Measurements from ENCODE around the gene TCHP. TPM values are rescaled to one million over a fixed set of nuclear protein-coding genes. Genes with fewer than 3 reads are reported as not detected.

The TCHP gene
- total RNA-seq, 4 donors from 2014 or later: 5.9 to 23.2 (median 13.8) TPM

DNA sequence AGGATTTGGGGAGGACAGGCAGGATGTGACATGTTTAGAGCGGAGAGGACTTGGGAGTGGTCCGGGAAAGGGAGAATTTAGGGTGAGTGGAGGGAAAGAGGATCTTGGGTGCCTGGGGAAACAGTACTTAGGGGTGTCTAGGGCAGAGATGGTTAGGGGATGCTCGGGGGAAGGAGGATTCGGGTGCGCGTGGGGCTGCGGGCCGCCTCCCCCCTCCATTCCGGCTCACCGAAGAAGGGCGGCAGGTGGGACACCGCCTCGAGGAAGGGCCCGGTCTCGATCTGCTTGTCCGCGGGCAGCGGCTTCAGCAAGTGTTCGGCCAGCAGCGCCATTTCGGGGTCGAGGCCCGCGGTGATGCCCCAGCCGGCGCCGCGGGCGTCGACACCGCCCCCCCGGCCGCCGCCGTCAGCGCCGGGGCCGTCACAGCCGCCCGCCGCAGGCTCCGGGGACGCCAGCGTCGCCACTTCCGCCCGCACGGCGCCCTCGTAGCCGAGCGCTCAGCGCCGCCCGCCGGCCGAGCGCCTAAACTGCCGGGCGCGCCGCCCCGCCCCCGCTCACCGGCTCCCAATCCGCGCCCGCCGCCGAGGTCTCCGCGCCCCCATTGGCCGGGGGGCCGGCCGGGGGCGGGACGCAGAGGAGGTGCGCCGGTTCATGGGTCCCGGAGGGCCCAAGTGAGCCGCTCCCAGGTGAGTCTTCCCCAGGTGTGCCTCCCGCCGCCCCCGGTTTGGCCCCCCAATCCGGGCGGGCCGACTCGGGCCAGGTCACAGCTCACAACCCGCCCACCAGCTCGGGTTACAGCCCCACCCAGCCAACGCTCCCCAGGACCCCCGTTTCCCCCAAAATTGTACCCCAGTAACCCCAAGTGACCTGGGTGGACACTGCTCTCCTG lies 19.8 kb upstream of the TCHP start, which contains the start of gene GLTP:
TSS of gene GLTP (minus strand) at position 499 of the 889 bp plus-strand sequence. CDS start at position 332, 167 bp downstream.
- TF ChIP-seq, protein P1, sequence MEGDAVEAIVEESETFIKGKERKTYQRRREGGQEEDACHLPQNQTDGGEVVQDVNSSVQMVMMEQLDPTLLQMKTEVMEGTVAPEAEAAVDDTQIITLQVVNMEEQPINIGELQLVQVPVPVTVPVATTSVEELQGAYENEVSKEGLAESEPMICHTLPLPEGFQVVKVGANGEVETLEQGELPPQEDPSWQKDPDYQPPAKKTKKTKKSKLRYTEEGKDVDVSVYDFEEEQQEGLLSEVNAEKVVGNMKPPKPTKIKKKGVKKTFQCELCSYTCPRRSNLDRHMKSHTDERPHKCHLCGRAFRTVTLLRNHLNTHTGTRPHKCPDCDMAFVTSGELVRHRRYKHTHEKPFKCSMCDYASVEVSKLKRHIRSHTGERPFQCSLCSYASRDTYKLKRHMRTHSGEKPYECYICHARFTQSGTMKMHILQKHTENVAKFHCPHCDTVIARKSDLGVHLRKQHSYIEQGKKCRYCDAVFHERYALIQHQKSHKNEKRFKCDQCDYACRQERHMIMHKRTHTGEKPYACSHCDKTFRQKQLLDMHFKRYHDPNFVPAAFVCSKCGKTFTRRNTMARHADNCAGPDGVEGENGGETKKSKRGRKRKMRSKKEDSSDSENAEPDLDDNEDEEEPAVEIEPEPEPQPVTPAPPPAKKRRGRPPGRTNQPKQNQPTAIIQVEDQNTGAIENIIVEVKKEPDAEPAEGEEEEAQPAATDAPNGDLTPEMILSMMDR (IDR thresholded peaks at IDR 0.05; ENCODE audit: low read depth): no peak

DNA sequence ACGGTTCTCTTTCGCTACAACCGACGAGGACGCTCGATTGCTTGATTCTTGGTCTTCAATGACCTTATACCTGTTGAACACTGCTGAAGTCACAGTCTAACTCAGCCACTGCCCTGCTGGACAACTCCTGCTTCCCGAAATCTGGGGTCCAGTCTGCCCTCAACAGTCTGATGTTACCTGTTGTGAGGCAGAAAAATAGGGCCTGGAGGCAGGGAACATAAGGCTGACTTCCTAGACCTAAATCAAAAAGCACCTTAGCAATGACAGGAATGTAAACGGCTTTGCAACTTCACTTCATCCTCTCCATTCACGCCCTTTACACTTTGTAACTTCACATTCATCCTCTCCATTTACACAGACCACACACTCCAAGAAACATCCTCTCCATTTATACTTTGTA lies 19.1 kb upstream of the TCHP start:
- TF ChIP-seq, protein P1 (IDR thresholded peaks at IDR 0.05; ENCODE audit: low read depth): no peak

DNA sequence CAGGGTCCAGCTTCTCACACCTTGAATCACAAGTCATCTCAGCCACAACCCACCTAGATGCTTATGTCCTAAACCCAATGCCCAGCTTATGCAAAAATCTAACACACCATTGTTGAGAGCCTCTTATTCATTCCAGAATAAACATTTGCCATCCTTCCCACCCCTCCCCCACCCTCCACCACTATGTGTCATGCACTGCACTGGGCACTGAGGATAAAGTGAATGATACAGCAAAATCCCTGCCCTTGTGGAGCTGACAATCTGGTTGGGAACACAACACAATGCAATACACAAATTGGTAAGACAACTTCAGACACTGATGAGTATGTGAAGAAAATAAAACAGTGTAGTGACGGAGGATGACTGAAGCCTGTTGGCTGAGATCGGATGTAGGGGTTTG lies 18.3 kb upstream of the TCHP start:
- TF ChIP-seq, protein P1 (IDR thresholded peaks at IDR 0.05; ENCODE audit: low read depth): no peak

DNA sequence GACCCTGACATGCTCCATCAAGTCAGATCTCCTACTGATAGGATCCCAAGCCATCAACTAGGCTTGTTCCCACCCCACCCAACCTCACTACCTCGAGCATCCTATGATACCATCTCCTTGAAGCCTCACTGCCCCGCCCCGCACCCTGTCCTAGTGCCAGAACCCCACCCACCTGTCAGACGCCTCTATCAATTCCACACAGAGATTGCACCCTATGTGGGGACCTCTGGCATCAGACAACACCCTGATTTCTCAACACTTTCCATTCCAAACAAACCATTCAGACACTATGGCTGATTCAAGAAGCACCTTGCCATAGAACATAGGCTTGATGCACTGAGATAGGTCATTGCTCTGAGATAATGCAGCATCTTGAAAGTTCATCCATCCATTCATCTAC lies 16.6 kb upstream of the TCHP start:
- TF ChIP-seq, protein P1 (IDR thresholded peaks at IDR 0.05; ENCODE audit: low read depth): no peak

DNA sequence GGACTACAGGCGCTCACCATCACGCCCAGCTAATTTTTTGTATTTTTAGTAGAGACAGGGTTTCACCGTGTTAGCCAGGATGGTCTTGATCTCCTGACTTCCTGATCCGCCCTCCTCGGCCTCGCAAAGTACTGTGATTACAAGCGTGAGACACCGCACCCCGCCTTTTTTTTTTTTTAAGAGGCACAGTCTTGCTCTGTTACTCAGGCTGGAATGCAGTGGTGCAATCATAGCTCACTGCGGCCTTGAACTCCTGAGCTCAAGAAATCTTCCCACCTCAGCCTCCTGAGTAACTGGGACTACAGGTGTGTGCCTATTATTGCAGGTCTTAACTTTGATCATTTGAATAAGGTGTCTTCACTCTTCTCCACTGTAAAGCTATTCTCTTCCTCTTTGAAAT lies 14.5 kb upstream of the TCHP start:
- TF ChIP-seq, protein P1 (IDR thresholded peaks at IDR 0.05; ENCODE audit: low read depth): no peak

DNA sequence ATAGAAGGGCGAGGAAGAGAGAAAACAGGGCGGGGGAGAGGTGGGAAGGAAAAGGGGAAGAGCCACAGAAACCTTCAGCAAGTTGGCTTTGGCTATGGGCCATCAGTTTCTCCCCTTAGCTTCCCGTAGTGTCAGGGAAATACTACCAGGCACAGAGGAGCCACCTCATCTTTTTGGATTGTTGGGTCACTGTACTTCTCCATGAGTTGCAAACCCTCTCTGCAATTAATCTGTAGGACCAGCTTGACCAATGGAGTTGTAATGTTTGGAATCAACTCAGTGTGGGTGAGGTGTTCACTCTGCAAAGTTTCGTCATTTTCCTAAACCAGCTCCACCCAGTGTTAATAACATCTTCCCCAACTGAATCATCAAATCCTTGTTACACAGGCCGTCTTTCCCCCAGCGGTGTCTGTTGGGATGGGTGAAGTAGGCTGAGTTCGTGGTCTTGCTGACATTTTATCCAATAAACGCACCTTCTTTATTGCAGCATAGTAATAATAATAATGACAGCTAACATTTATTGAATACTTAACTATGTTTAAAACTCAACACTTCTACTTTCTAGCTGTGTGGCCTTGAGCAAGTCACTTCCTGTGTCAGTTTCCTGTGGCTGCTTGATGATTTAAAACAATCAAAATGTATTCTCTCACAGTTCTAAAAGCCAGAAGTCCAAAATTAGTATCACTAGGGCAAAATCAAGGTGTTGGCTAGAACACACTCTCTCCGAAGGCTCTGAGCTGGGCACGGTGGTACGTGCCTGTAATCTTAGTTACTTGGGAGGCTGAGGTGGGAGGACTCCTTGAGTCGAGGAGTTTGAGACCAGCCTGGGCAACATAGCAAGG lies 11.7 kb upstream of the TCHP start:
- TF ChIP-seq, protein P1 (IDR thresholded peaks at IDR 0.05; ENCODE audit: low read depth): no peak
